ENCODE measurements around the gene FSIP1. TPM values are rescaled to one million over a fixed set of nuclear protein-coding genes. Genes with fewer than 3 reads are reported as not detected.

The FSIP1 gene
- polyA plus RNA-seq, 2 of the 4 experiments (the other 2 are of a cell fraction): 0.71 to 0.93 TPM

- Histone ChIP-seq H3K9me3 (no peaks in the 10 kb centered on the region), H3K27ac (peak overlapping the region; percentile 58 to 77), H3K4me3 (peak overlapping the region; percentile 2; the same call in 1 of the 3 replicates), H3K4me1 (peaks cover 16% of the 10 kb centered on the region), H3K4me2 (peak overlapping the region; percentile 66)
- POLR2A ChIA-PET: no interaction called here
- WGBS (ENCODE audit: missing lambda C conversion rate): 7% methylated on average over 3 of the region's 5 CpGs
- TF ChIP-seq TP53 (CRISPR knock-in tag; IDR thresholded peaks at IDR 0.05) (no peak), POLR2A (IDR thresholded peaks at IDR 0.05; ENCODE audit: low read length) (no peak), HDAC2 (IDR thresholded peaks at IDR 0.05) (no peak), CTCF (IDR thresholded peaks at IDR 0.05) (no peak), ELK1 (IDR thresholded peaks at IDR 0.05; ENCODE audit: low read depth, low read length) (no peak), HEYL (CRISPR knock-in tag; IDR thresholded peaks at IDR 0.05) (no peak), RCOR1 (IDR thresholded peaks at IDR 0.05; ENCODE audit: low read depth, low read length) (no peak), ZFP36 (IDR thresholded peaks at IDR 0.05; ENCODE audit: borderline replicate concordance, partially characterized antibody) (no peak), MYC (IDR thresholded peaks at IDR 0.05; ENCODE audit: borderline replicate concordance, low read length) (no peak), CBX2 (IDR thresholded peaks at IDR 0.05; ENCODE audit: borderline replicate concordance, low read depth) (no peak), RAD21 (conservative IDR thresholded peaks at IDR 0.05 in 1 of 2, IDR thresholded peaks at IDR 0.05 in 1 of 2) (no peak), BHLHE40 (IDR thresholded peaks at IDR 0.05; ENCODE audit: low read depth, low read length) (no peak)
- FAIRE-seq (no peak), ATAC-seq (peak in 1 of 2 experiments; percentile 73; a peak in 3 of 6 replicates), DNase-seq (ENCODE audit: low read depth in 1 of 2, low spot score in 1 of 2) (peak; percentile 3 to 69)
- CTCF ChIA-PET: interaction anchor here (1.5 kb wide), 1 partner anchor 1023 kb away, joined by 3 read pairs; no protein-coding TSS in a partner anchor
Observed at GRCh38 chr15:39730552-39730951, 52.1 kb downstream of the FSIP1 start.

DNA sequence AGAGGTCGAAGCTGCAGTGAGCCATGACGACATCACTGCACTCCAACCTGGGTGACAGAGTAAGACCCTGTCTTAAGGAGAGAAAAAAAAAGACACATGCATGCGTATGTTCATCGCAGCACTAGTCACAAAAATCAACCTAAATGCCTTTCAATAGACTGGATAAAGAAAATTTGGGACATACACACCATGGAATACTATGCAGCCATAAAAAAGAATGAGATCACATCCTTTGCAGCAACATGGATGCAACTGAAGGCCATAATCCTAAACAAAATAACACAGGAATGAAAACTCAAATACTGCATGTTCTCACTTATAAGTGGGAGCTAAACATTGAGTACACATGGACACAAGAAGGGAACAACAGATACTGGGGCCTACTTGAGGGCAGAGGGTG is 53.1 kb downstream of the FSIP1 start:
- H3K9me3 ChIP-seq: no peaks in the 10 kb centered on the region
- TF ChIP-seq HOXB5 (CRISPR knock-in tag; IDR thresholded peaks at IDR 0.05): no peak
- TF ChIP-seq FOSL2 (IDR thresholded peaks at IDR 0.05): no peak
- no peak for TF ChIP-seq FOSL2 (CRISPR knock-in tag; IDR thresholded peaks at IDR 0.05)
- no peak for TF ChIP-seq JUNB (IDR thresholded peaks at IDR 0.05)
- TF ChIP-seq HOXB13 (CRISPR knock-in tag; IDR thresholded peaks at IDR 0.05; ENCODE audit: low read depth): no peak
- no peak for TF ChIP-seq ELK1 (IDR thresholded peaks at IDR 0.05; ENCODE audit: low read depth, low read length)
- TF ChIP-seq BHLHE40 (IDR thresholded peaks at IDR 0.05; ENCODE audit: low read depth, low read length): no peak
- no peak for TF ChIP-seq FOSB (CRISPR knock-in tag; IDR thresholded peaks at IDR 0.05)
- TF ChIP-seq EP300 (IDR thresholded peaks at IDR 0.05): no peak
- no peak for TF ChIP-seq POLR2A (IDR thresholded peaks at IDR 0.05; ENCODE audit: low read length)
- TF ChIP-seq, protein P1, sequence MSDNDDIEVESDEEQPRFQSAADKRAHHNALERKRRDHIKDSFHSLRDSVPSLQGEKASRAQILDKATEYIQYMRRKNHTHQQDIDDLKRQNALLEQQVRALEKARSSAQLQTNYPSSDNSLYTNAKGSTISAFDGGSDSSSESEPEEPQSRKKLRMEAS (IDR thresholded peaks at IDR 0.05): no peak
- no peak overlapping the region for H3K4me2 ChIP-seq
- H3K4me3 ChIP-seq: no peak overlapping the region
- no peak for DNase-seq (ENCODE audit: low read depth in 1 of 2, low spot score in 1 of 2)
- 85% methylated on average over 4 of the region's 4 CpGs for WGBS (ENCODE audit: missing lambda C conversion rate)
- H3K4me1 ChIP-seq: peaks cover 16% of the 10 kb centered on the region
- FAIRE-seq: no peak
- no peak for ATAC-seq
- H3K27ac ChIP-seq: peak overlapping the region in 1 of 2 experiments; percentile 58; a peak in 2 of 6 replicates
- POLR2A ChIA-PET: no interaction called here
- CTCF ChIA-PET: interaction anchor here (1.5 kb wide), 1 partner anchor 1022 kb away, joined by 3 read pairs; no protein-coding TSS in a partner anchor

GRCh38 chr15:39728845-39729244 is 53.8 kb downstream of the FSIP1 start:
- FAIRE-seq (no peak), DNase-seq (ENCODE audit: low read depth in 1 of 2, low spot score in 1 of 2) (no peak), ATAC-seq (no peak)
- Histone ChIP-seq H3K9me3 (no peaks in the 10 kb centered on the region), H3K4me3 (no peak overlapping the region), H3K4me1 (peaks cover 16% of the 10 kb centered on the region), H3K27ac (no peak overlapping the region), H3K4me2 (no peak overlapping the region)
- 88% methylated on average over 2 of the region's 2 CpGs for WGBS (ENCODE audit: missing lambda C conversion rate)
- ChIA-PET POLR2A (no interaction called here), CTCF (no interaction called here)
- TF ChIP-seq JUNB (IDR thresholded peaks at IDR 0.05) (no peak), HOXB13 (CRISPR knock-in tag; IDR thresholded peaks at IDR 0.05; ENCODE audit: low read depth) (no peak), TP53 (CRISPR knock-in tag; IDR thresholded peaks at IDR 0.05) (no peak), BHLHE40 (IDR thresholded peaks at IDR 0.05; ENCODE audit: low read depth, low read length) (no peak), REST (IDR thresholded peaks at IDR 0.05) (no peak), RAD21 (conservative IDR thresholded peaks at IDR 0.05 in 1 of 2, IDR thresholded peaks at IDR 0.05 in 1 of 2) (no peak), ZNF302 (CRISPR knock-in tag; IDR thresholded peaks at IDR 0.05) (no peak), FOSB (CRISPR knock-in tag; IDR thresholded peaks at IDR 0.05) (no peak), KDM1A (IDR thresholded peaks at IDR 0.05; ENCODE audit: low read depth) (no peak)
- TF ChIP-seq, protein P2, sequence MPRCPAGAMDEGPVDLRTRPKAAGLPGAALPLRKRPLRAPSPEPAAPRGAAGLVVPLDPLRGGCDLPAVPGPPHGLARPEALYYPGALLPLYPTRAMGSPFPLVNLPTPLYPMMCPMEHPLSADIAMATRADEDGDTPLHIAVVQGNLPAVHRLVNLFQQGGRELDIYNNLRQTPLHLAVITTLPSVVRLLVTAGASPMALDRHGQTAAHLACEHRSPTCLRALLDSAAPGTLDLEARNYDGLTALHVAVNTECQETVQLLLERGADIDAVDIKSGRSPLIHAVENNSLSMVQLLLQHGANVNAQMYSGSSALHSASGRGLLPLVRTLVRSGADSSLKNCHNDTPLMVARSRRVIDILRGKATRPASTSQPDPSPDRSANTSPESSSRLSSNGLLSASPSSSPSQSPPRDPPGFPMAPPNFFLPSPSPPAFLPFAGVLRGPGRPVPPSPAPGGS (IDR thresholded peaks at IDR 0.05): no peak
